ENCODE data around the gene GNAT1.

GNAT1 gene

GRCh38 chr3:50237754-50238548 is 46.5 kb downstream of the GNAT1 start:
- WGBS (ENCODE audit: insufficient coverage): 0% methylated on average over 27 of the region's 31 CpGs
- CTCF ChIA-PET: interaction anchor here (69.0 to 72.5 kb wide), 2 partner anchors 6 to 12 kb away, joined by 1875 read pairs; partner anchors contain the start of genes GNAI2, LSMEM2, SEMA3B and SLC38A3

GRCh38 chr3:50238549-50239026 is 47.2 kb downstream of the GNAT1 start:
- no peaks in the 10 kb centered on the region for H3K27me3 ChIP-seq (replicated peaks in 2 of 5; ENCODE audit: control insufficient read depth in 4 of 5, insufficient read depth in 5 of 5, low read length in 4 of 5)
- ChIA-PET CTCF (interaction anchor here (69.0 to 72.5 kb wide), 2 partner anchors 7 to 11 kb away, joined by 1875 read pairs; partner anchors contain the start of genes GNAI2, LSMEM2, SEMA3B and SLC38A3), POLR2A (no interaction called here)
- WGBS (ENCODE audit: insufficient coverage): 12% methylated on average over 5 of the region's 7 CpGs
- H3K27ac ChIP-seq (ENCODE audit: insufficient read depth in 1 of 2, low read depth in 1 of 2, low read length in 2 of 2, poor library complexity in 1 of 2, severe bottlenecking in 2 of 2): peak overlapping the region; percentile 50 to 93
- DNase-seq: no peak
- peak overlapping the region; percentile 81 to 99 (median 97) for H3K4me3 ChIP-seq (ENCODE audit: control insufficient read depth in 1 of 7, extremely low read depth in 1 of 7, insufficient read depth in 4 of 7, low read depth in 2 of 7, low read length in 6 of 7)
- peaks cover 0 to 38% (median 10%) of the 10 kb centered on the region in 4 experiments for H3K36me3 ChIP-seq (ENCODE audit: control insufficient read depth in 4 of 4, insufficient read depth in 4 of 4, low read length in 3 of 4)
- H3K9me3 ChIP-seq (ENCODE audit: control extremely low read depth in 1 of 5, control insufficient read depth in 4 of 5, insufficient read depth in 2 of 5, low read depth in 1 of 5, low read length in 4 of 5): no peaks in the 10 kb centered on the region
- H3K4me1 ChIP-seq (ENCODE audit: control extremely low read depth in 1 of 4, control insufficient read depth in 4 of 4, insufficient read depth in 4 of 4, low read length in 3 of 4): peaks cover 11 to 84% (median 79%) of the 10 kb centered on the region in 4 experiments

More at GRCh38 chr3:50237754-50238548, 46.5 kb downstream of the GNAT1 start:
- H3K27me3 ChIP-seq (replicated peaks in 2 of 5; ENCODE audit: control insufficient read depth in 4 of 5, insufficient read depth in 5 of 5, low read length in 4 of 5): no peaks in the 10 kb centered on the region
- POLR2A ChIA-PET: interaction anchor here (0.6 to 1.9 kb wide), 3 partner anchors 8 to 1126 kb away, joined by 3 to 8 read pairs (median 3); no protein-coding TSS in a partner anchor
- peak overlapping the region; percentile 81 to 99 (median 97) for H3K4me3 ChIP-seq (ENCODE audit: control insufficient read depth in 1 of 7, extremely low read depth in 1 of 7, insufficient read depth in 4 of 7, low read depth in 2 of 7, low read length in 6 of 7)
- peak; percentile 74 to 90 (median 86) for DNase-seq
- peaks cover 11 to 77% (median 73%) of the 10 kb centered on the region in 4 experiments for H3K4me1 ChIP-seq (ENCODE audit: control extremely low read depth in 1 of 4, control insufficient read depth in 4 of 4, insufficient read depth in 4 of 4, low read length in 3 of 4)
- H3K36me3 ChIP-seq (ENCODE audit: control insufficient read depth in 4 of 4, insufficient read depth in 4 of 4, low read length in 3 of 4): peaks cover 0 to 35% (median 10%) of the 10 kb centered on the region in 4 experiments
- no peaks in the 10 kb centered on the region for H3K9me3 ChIP-seq (ENCODE audit: control extremely low read depth in 1 of 5, control insufficient read depth in 4 of 5, insufficient read depth in 2 of 5, low read depth in 1 of 5, low read length in 4 of 5)
- peak overlapping the region; percentile 80 to 93 for H3K27ac ChIP-seq (ENCODE audit: insufficient read depth in 1 of 2, low read depth in 1 of 2, low read length in 2 of 2, poor library complexity in 1 of 2, severe bottlenecking in 2 of 2)

- Histone ChIP-seq H3K36me3 (ENCODE audit: control insufficient read depth in 4 of 4, insufficient read depth in 4 of 4, low read length in 3 of 4) (peaks cover 0 to 45% (median 13%) of the 10 kb centered on the region in 4 experiments), H3K4me1 (ENCODE audit: control extremely low read depth in 1 of 4, control insufficient read depth in 4 of 4, insufficient read depth in 4 of 4, low read length in 3 of 4) (peaks cover 11 to 91% (median 86%) of the 10 kb centered on the region in 4 experiments), H3K9me3 (ENCODE audit: control extremely low read depth in 1 of 5, control insufficient read depth in 4 of 5, insufficient read depth in 2 of 5, low read depth in 1 of 5, low read length in 4 of 5) (no peaks in the 10 kb centered on the region), H3K27ac (ENCODE audit: insufficient read depth in 1 of 2, low read depth in 1 of 2, low read length in 2 of 2, poor library complexity in 1 of 2, severe bottlenecking in 2 of 2) (peak overlapping the region; percentile 50 to 82), H3K4me3 (ENCODE audit: control insufficient read depth in 1 of 7, extremely low read depth in 1 of 7, insufficient read depth in 4 of 7, low read depth in 2 of 7, low read length in 6 of 7) (peak overlapping the region in 2 of 7 experiments; percentile 8 to 81), H3K27me3 (replicated peaks in 2 of 5; ENCODE audit: control insufficient read depth in 4 of 5, insufficient read depth in 5 of 5, low read length in 4 of 5) (no peaks in the 10 kb centered on the region)
- WGBS (ENCODE audit: insufficient coverage): 87% methylated on average over 4 of the region's 4 CpGs
- CTCF ChIA-PET: interaction anchor here (0.7 to 72.5 kb wide), 4 partner anchors 8 to 151 kb away, joined by 3 to 1875 read pairs (median 939); partner anchors contain the start of genes GNAI2, LSMEM2, RBM5 and SEMA3B
- no peak for DNase-seq
- POLR2A ChIA-PET: no interaction called here
Measured at GRCh38 chr3:50239649-50240048, 48.2 kb downstream of the GNAT1 start.

GRCh38 chr3:50241163-50241562 is 49.8 kb downstream of the GNAT1 start:
- peak overlapping the region; percentile 58 to 82 for H3K27ac ChIP-seq (ENCODE audit: insufficient read depth in 1 of 2, low read depth in 1 of 2, low read length in 2 of 2, poor library complexity in 1 of 2, severe bottlenecking in 2 of 2)
- peaks cover 9 to 95% (median 91%) of the 10 kb centered on the region in 4 experiments for H3K4me1 ChIP-seq (ENCODE audit: control extremely low read depth in 1 of 4, control insufficient read depth in 4 of 4, insufficient read depth in 4 of 4, low read length in 3 of 4)
- ChIA-PET POLR2A (no interaction called here), CTCF (interaction anchor here (0.8 to 72.5 kb wide), 5 partner anchors 8 to 97 kb away, joined by 3 to 1875 read pairs (median 4); partner anchors contain the start of genes GNAI2, LSMEM2, SEMA3B and SLC38A3)
- H3K9me3 ChIP-seq (ENCODE audit: control extremely low read depth in 1 of 5, control insufficient read depth in 4 of 5, insufficient read depth in 2 of 5, low read depth in 1 of 5, low read length in 4 of 5): no peaks in the 10 kb centered on the region
- no peaks in the 10 kb centered on the region for H3K27me3 ChIP-seq (replicated peaks in 2 of 5; ENCODE audit: control insufficient read depth in 4 of 5, insufficient read depth in 5 of 5, low read length in 4 of 5)
- DNase-seq: no peak
- WGBS (ENCODE audit: insufficient coverage): 89% methylated on average over 1 of the region's 4 CpGs
- H3K4me3 ChIP-seq (ENCODE audit: control insufficient read depth in 1 of 7, extremely low read depth in 1 of 7, insufficient read depth in 4 of 7, low read depth in 2 of 7, low read length in 6 of 7): peak overlapping the region in 3 of 7 experiments; percentile 36 to 67 (median 48)
- peaks cover 0 to 52% (median 13%) of the 10 kb centered on the region in 4 experiments for H3K36me3 ChIP-seq (ENCODE audit: control insufficient read depth in 4 of 4, insufficient read depth in 4 of 4, low read length in 3 of 4)

GRCh38 chr3:50241713-50242380 is 50.4 kb downstream of the GNAT1 start:
- Histone ChIP-seq H3K27me3 (replicated peaks in 2 of 5; ENCODE audit: control insufficient read depth in 4 of 5, insufficient read depth in 5 of 5, low read length in 4 of 5) (no peaks in the 10 kb centered on the region), H3K4me1 (ENCODE audit: control extremely low read depth in 1 of 4, control insufficient read depth in 4 of 4, insufficient read depth in 4 of 4, low read length in 3 of 4) (peaks cover 10 to 96% (median 95%) of the 10 kb centered on the region in 4 experiments), H3K4me3 (ENCODE audit: control insufficient read depth in 1 of 7, extremely low read depth in 1 of 7, insufficient read depth in 4 of 7, low read depth in 2 of 7, low read length in 6 of 7) (peak overlapping the region in 5 of 7 experiments; percentile 12 to 67 (median 48)), H3K36me3 (ENCODE audit: control insufficient read depth in 4 of 4, insufficient read depth in 4 of 4, low read length in 3 of 4) (peaks cover 0 to 57% (median 13%) of the 10 kb centered on the region in 4 experiments), H3K27ac (ENCODE audit: insufficient read depth in 1 of 2, low read depth in 1 of 2, low read length in 2 of 2, poor library complexity in 1 of 2, severe bottlenecking in 2 of 2) (peak overlapping the region; percentile 58 to 82), H3K9me3 (ENCODE audit: control extremely low read depth in 1 of 5, control insufficient read depth in 4 of 5, insufficient read depth in 2 of 5, low read depth in 1 of 5, low read length in 4 of 5) (no peaks in the 10 kb centered on the region)
- CTCF ChIA-PET: interaction anchor here (0.8 to 72.5 kb wide), 4 partner anchors 8 to 96 kb away, joined by 3 to 1875 read pairs (median 940); partner anchors contain the start of genes GNAI2, LSMEM2, SEMA3B and SLC38A3
- 53% methylated on average over 6 of the region's 7 CpGs for WGBS (ENCODE audit: insufficient coverage)
- POLR2A ChIA-PET: interaction anchor here (0.7 kb wide), 1 partner anchor 53 kb away, joined by 3 read pairs; no protein-coding TSS in a partner anchor
- DNase-seq: no peak

- no peak for DNase-seq
- Histone ChIP-seq H3K27me3 (replicated peaks in 2 of 5; ENCODE audit: control insufficient read depth in 4 of 5, insufficient read depth in 5 of 5, low read length in 4 of 5) (no peaks in the 10 kb centered on the region), H3K27ac (ENCODE audit: insufficient read depth in 1 of 2, low read depth in 1 of 2, low read length in 2 of 2, poor library complexity in 1 of 2, severe bottlenecking in 2 of 2) (peak overlapping the region; percentile 58 to 82), H3K9me3 (ENCODE audit: control extremely low read depth in 1 of 5, control insufficient read depth in 4 of 5, insufficient read depth in 2 of 5, low read depth in 1 of 5, low read length in 4 of 5) (no peaks in the 10 kb centered on the region), H3K4me3 (ENCODE audit: control insufficient read depth in 1 of 7, extremely low read depth in 1 of 7, insufficient read depth in 4 of 7, low read depth in 2 of 7, low read length in 6 of 7) (peak overlapping the region in 6 of 7 experiments; percentile 8 to 67 (median 40)), H3K36me3 (ENCODE audit: control insufficient read depth in 4 of 4, insufficient read depth in 4 of 4, low read length in 3 of 4) (peaks cover 0 to 62% (median 14%) of the 10 kb centered on the region in 4 experiments), H3K4me1 (ENCODE audit: control extremely low read depth in 1 of 4, control insufficient read depth in 4 of 4, insufficient read depth in 4 of 4, low read length in 3 of 4) (peaks cover 16 to 96% (median 96%) of the 10 kb centered on the region in 4 experiments)
- WGBS (ENCODE audit: insufficient coverage): 0% methylated on average over 1 of the region's 3 CpGs
- ChIA-PET POLR2A (interaction anchor here (1.1 kb wide), 1 partner anchor 12 kb away, joined by 4 read pairs; no protein-coding TSS in a partner anchor), CTCF (interaction anchor here (1.1 to 72.5 kb wide), 4 partner anchors 7 to 53 kb away, joined by 3 to 1875 read pairs (median 950); partner anchors contain the start of genes GNAI2, LSMEM2, SEMA3B and SLC38A3)
Measured at GRCh38 chr3:50242381-50242770, 51.0 kb downstream of the GNAT1 start.

Data from common myeloid progenitor, CD34-positive (primary cell).